WERI-Rb-1 (cell line): ENCODE measurements around the gene MED12.

Experiments used
- DNase-seq: peaks from one replicate; pipeline ENCODE4 v3.0.0-alpha.2; 2020
- H3K27ac ChIP-seq: fragments of 250-450 bp; sonication (Bioruptor Pico); 2 replicates; pipeline ENCODE4 v1.5.1; 2020; ENCODE audit warnings: mild to moderate bottlenecking, moderate library complexity
- H3K27me3 ChIP-seq: fragments of 250-450 bp; sonication (Bioruptor Pico); 2 replicates; pipeline ENCODE4 v1.5.1; 2021; ENCODE audit warnings: mild to moderate bottlenecking, low read depth, moderate library complexity; ENCODE audit not compliant: insufficient read depth, severe bottlenecking
- H3K36me3 ChIP-seq: fragments of 250-450 bp; sonication (Bioruptor Pico); 2 replicates; pipeline ENCODE4 v1.5.1; 2020; ENCODE audit warnings: mild to moderate bottlenecking, moderate library complexity
- H3K4me3 ChIP-seq: 2 replicates; pipeline ENCODE4 v1.5.1; 2011; ENCODE audit warnings: low read depth, mild to moderate bottlenecking, control low read depth, low read length
- H3K9me3 ChIP-seq: fragments of 250-450 bp; sonication (Bioruptor Pico); 2 replicates; pipeline ENCODE4 v1.5.1; 2021; ENCODE audit warnings: mild to moderate bottlenecking, moderate library complexity; ENCODE audit not compliant: severe bottlenecking
- TF ChIP-seq, protein P1 (sequence below): IDR thresholded peaks from 2 replicates; pipeline ENCODE4 v1.5.1; 2011; ENCODE audit warnings: low read depth, mild to moderate bottlenecking, control low read depth, inconsistent platforms, low read length

The MED12 gene

DNA sequence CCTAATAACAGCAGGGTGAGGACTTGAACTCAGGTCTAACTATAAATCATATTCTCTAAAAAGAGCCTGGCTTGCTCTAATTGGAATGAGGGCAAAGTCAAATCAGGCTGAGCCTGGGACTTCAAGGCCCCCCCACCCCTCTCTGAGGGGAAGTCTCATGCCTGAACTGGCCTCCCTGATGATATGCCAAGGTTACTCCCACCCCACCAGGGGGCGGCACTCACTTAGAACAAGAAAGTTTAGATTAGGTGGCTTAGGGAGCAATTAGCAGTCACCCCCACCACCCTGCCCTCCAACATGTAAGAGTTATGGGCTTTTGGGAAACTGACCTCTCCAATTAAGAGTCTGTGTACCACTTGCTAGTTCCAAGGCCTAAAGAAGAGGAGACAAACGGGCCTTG lies 20.1 kb upstream of the MED12 start:
- no peak overlapping the region for H3K27ac ChIP-seq
- TF ChIP-seq, protein P1, sequence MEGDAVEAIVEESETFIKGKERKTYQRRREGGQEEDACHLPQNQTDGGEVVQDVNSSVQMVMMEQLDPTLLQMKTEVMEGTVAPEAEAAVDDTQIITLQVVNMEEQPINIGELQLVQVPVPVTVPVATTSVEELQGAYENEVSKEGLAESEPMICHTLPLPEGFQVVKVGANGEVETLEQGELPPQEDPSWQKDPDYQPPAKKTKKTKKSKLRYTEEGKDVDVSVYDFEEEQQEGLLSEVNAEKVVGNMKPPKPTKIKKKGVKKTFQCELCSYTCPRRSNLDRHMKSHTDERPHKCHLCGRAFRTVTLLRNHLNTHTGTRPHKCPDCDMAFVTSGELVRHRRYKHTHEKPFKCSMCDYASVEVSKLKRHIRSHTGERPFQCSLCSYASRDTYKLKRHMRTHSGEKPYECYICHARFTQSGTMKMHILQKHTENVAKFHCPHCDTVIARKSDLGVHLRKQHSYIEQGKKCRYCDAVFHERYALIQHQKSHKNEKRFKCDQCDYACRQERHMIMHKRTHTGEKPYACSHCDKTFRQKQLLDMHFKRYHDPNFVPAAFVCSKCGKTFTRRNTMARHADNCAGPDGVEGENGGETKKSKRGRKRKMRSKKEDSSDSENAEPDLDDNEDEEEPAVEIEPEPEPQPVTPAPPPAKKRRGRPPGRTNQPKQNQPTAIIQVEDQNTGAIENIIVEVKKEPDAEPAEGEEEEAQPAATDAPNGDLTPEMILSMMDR, result peak; percentile 51
- peaks cover 35% of the 10 kb centered on the region for H3K27me3 ChIP-seq
- H3K36me3 ChIP-seq, result no peaks in the 10 kb centered on the region
- no peaks in the 10 kb centered on the region for H3K9me3 ChIP-seq
- no peak overlapping the region for H3K4me3 ChIP-seq
- DNase-seq, result peak; percentile 69

DNA sequence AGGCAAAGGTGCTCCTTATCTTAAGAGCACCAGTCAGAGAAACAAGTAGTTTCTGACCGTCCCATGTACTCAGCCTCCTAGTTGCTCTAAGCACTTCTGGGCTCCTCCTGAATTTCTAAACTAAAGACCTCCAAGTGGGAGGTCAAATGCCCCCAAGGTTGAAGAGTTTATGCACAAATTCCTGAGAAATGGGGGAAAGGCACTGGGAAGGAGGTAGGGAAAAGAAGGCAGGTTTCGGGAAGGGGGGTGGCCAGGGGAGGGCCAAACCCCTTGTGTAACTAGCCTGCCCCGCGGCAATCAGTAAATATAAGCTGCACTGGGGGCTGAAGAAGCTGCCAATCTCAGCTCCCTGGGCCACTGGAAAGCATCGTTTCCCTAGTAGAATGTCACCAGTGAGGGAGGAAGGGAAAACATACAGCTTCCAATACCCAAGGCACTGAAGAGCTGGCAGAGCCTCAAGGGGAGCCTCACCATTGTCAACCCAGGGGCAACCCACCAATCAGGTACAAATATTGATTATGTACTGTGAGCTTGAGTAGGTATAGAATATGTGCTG lies 19.4 kb upstream of the MED12 start:
- no peak for DNase-seq
- no peaks in the 10 kb centered on the region for H3K36me3 ChIP-seq
- H3K27me3 ChIP-seq, result peaks cover 30% of the 10 kb centered on the region
- H3K4me3 ChIP-seq, result no peak overlapping the region
- TF ChIP-seq, protein P1, result no peak
- no peaks in the 10 kb centered on the region for H3K9me3 ChIP-seq
- no peak overlapping the region for H3K27ac ChIP-seq

DNA sequence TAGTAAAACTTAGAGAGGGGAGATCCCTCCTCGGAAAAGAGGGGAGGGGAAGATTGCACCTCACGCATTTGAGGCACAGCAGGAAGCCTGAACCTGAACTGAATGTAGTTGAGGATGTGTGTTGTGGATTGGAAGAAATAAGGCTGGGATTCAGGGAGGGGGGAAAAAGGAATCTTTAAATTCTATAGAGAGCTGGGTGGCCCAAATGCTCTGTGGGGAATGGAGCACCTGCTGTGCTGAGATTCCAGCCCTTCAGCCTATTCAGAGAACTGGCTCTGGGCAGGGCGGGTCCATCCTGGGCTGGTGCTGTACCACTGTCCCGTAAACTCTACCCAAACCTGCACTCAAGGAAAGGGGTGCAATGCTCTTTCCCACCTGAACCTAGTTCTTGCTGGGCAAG lies 18.7 kb upstream of the MED12 start:
- TF ChIP-seq, protein P1, result no peak
- DNase-seq, result no peak
- H3K9me3 ChIP-seq, result no peaks in the 10 kb centered on the region
- H3K36me3 ChIP-seq, result no peaks in the 10 kb centered on the region
- H3K4me3 ChIP-seq, result no peak overlapping the region
- no peak overlapping the region for H3K27ac ChIP-seq
- peaks cover 28% of the 10 kb centered on the region for H3K27me3 ChIP-seq

DNA sequence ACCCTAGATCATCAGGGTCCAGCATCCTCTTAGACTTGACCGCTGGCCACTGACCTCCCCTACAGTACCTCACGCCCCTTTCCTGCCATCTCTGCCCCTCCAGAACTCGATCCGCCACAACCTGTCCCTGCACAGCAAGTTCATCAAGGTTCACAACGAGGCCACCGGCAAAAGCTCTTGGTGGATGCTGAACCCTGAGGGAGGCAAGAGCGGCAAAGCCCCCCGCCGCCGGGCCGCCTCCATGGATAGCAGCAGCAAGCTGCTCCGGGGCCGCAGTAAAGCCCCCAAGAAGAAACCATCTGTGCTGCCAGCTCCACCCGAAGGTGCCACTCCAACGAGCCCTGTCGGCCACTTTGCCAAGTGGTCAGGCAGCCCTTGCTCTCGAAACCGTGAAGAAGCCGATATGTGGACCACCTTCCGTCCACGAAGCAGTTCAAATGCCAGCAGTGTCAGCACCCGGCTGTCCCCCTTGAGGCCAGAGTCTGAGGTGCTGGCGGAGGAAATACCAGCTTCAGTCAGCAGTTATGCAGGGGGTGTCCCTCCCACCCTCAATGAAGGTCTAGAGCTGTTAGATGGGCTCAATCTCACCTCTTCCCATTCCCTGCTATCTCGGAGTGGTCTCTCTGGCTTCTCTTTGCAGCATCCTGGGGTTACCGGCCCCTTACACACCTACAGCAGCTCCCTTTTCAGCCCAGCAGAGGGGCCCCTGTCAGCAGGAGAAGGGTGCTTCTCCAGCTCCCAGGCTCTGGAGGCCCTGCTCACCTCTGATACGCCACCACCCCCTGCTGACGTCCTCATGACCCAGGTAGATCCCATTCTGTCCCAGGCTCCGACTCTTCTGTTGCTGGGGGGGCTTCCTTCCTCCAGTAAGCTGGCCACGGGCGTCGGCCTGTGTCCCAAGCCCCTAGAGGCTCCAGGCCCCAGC lies 17.6 kb upstream of the MED12 start:
- H3K27me3 ChIP-seq, result peaks cover 20% of the 10 kb centered on the region
- H3K4me3 ChIP-seq, result no peak overlapping the region
- TF ChIP-seq, protein P1, result no peak
- DNase-seq, result no peak
- H3K36me3 ChIP-seq, result no peaks in the 10 kb centered on the region
- H3K9me3 ChIP-seq, result no peaks in the 10 kb centered on the region
- no peak overlapping the region for H3K27ac ChIP-seq

DNA sequence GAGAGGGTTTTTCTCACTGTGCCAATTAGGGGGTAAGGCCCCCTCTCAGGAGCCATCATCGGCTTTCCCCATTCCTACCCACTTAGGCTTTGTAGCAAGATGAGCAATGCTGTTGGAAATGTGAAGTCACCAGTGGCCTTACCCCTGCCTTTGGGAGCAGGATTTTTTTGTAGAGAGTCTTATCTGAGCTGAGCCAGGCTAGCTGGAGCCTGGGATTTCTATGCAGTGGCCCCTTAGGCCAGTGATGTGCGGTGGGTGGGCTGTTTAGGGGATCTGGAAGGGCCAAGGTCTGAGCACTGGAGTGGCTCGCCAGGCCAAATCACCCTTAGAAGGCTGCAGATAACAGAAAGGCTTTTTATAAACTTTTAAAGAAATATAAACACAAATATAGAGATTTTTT lies 16.1 kb upstream of the MED12 start:
- no peak overlapping the region for H3K4me3 ChIP-seq
- H3K9me3 ChIP-seq, result no peaks in the 10 kb centered on the region
- H3K36me3 ChIP-seq, result no peaks in the 10 kb centered on the region
- H3K27me3 ChIP-seq, result peaks cover 12% of the 10 kb centered on the region
- peak overlapping the region; percentile 70 for H3K27ac ChIP-seq
- TF ChIP-seq, protein P1, result no peak
- no peak for DNase-seq
